ENCODE measurements around the gene LAMB1. TPM values are rescaled to one million over a fixed set of nuclear protein-coding genes. Genes with fewer than 3 reads are reported as not detected.

Gene LAMB1
- total RNA-seq, 1 experiment from 2014 or later: 32.0 TPM

DNA sequence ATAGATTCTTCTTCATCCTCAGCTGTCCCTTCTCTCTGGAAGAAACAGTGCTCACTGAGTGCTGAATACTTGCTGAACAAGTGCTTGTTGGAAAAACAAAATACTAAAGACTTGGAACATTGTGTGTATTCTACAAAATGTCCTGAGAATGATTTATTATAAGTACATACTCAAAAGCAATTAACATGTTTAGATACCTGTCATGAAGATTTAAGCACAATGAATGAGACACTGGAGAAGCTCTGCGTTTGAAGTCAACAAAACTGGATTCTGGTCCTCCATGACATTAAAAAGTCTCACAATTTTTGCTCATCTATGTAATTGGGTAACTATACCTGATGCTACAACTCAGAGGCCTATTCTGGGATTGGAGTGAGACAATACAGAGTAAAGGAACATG, 34.8 kb upstream of the LAMB1 start:
- Histone ChIP-seq H4K20me1 (ENCODE audit: insufficient read depth) (no peaks in the 10 kb centered on the region), H3K4me3 (replicated peaks in 1 of 2; ENCODE audit: low read depth in 1 of 2, low read length in 2 of 2) (no peak overlapping the region), H3K4me1 (ENCODE audit: control insufficient read depth in 1 of 2, insufficient read depth in 2 of 2, low read length in 2 of 2) (no peaks in the 10 kb centered on the region), H3K4me2 (ENCODE audit: low read length) (no peak overlapping the region), H3K27ac (ENCODE audit: low read depth, low read length) (no peak overlapping the region), H2AFZ (ENCODE audit: low read depth, low read length, poor library complexity, severe bottlenecking) (no peak overlapping the region), H3K9me2 (ENCODE audit: insufficient read depth) (no peaks in the 10 kb centered on the region), H3K79me2 (ENCODE audit: insufficient read depth, low read length) (no peaks in the 10 kb centered on the region), H3K9me3 (ENCODE audit: control insufficient read depth in 1 of 2, insufficient read depth in 1 of 2, low read depth in 1 of 2, low read length in 2 of 2) (no peaks in the 10 kb centered on the region), H3K36me3 (ENCODE audit: control insufficient read depth in 1 of 2, insufficient read depth in 2 of 2, low read length in 2 of 2) (no peaks in the 10 kb centered on the region), H3K27me3 (ENCODE audit: insufficient read depth, low read length) (no peaks in the 10 kb centered on the region), H3K9ac (ENCODE audit: low read length) (no peak overlapping the region)
- DNase-seq (ENCODE audit: low read depth, low spot score) (no peak), ATAC-seq (no peak)
- ChIA-PET CTCF (no interaction called here), RAD21 (ENCODE audit: low non-redundant PET in 1 of 2, low total read pairs in 2 of 2, uncharacterized antibody in 2 of 2, unreplicated experiment in 2 of 2) (no interaction called here), POLR2A (no interaction called here)
- intact Hi-C loops (cut with micrococcal nuclease): no loop called here
- TF ChIP-seq ZNF274 (IDR thresholded peaks at IDR 0.05; ENCODE audit: low read depth, low read length) (no peak), EGR1 (IDR thresholded peaks at IDR 0.05; ENCODE audit: low read depth) (no peak), ELF1 (IDR thresholded peaks at IDR 0.05; ENCODE audit: borderline replicate concordance, low read depth) (no peak), TCF7L2 (IDR thresholded peaks at IDR 0.05; ENCODE audit: borderline replicate concordance, extremely low read depth, insufficient read depth, insufficient read length) (no peak)
- BruUV-seq (replicated peaks): no TSS peak

DNA sequence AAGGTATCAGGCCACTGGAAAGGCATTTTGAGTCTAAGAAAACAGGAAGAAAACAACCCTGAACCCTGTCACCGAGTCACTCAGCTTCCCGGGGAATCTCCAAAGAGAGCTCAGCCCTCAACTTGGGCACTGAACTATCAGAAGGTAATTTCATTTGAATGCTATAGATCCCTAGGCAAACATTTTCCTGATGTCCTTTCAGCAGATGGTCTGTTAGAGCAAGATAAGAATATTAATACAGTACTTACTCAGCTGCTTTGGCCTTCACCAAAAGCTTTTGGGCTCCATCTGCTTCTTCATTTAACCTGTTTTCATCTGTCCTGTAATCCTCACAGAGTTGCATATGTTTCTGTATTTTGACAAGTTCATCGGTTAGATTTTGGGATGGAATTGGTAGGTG, 34.2 kb upstream of the LAMB1 start:
- intact Hi-C loops (cut with micrococcal nuclease): no loop called here
- H3K9me3 ChIP-seq (ENCODE audit: control insufficient read depth in 1 of 2, insufficient read depth in 1 of 2, low read depth in 1 of 2, low read length in 2 of 2): no peaks in the 10 kb centered on the region
- TF ChIP-seq SIN3A (IDR thresholded peaks at IDR 0.05; ENCODE audit: low read depth) (no peak), RAD21 (IDR thresholded peaks at IDR 0.05; ENCODE audit: low read depth) (no peak), CBX3 (IDR thresholded peaks at IDR 0.05; ENCODE audit: low read depth) (no peak), EGR1 (IDR thresholded peaks at IDR 0.05; ENCODE audit: low read depth) (no peak), YY1 (IDR thresholded peaks at IDR 0.05; ENCODE audit: extremely low read depth, insufficient replicate concordance, low read depth, low read length) (no peak), ELF1 (IDR thresholded peaks at IDR 0.05; ENCODE audit: borderline replicate concordance, low read depth) (no peak), ZNF274 (IDR thresholded peaks at IDR 0.05; ENCODE audit: low read depth, low read length) (no peak), POLR2A (IDR thresholded peaks at IDR 0.05; ENCODE audit: borderline replicate concordance, extremely low read depth, insufficient read depth, insufficient read length) (no peak), SP1 (IDR thresholded peaks at IDR 0.05; ENCODE audit: low read depth) (no peak), JUND (IDR thresholded peaks at IDR 0.05) (no peak), FOSL1 (IDR thresholded peaks at IDR 0.05; ENCODE audit: low read depth) (no peak), CEBPB (IDR thresholded peaks at IDR 0.05; ENCODE audit: low read depth) (no peak), EZH2 (IDR thresholded peaks at IDR 0.05) (no peak), POLR2AphosphoS5 (IDR thresholded peaks at IDR 0.05; ENCODE audit: low read depth, low read length) (no peak), TCF7L2 (IDR thresholded peaks at IDR 0.05; ENCODE audit: borderline replicate concordance, extremely low read depth, insufficient read depth, insufficient read length) (no peak), EZH2phosphoT487 (IDR thresholded peaks at IDR 0.05; ENCODE audit: borderline replicate concordance) (no peak)
- TF ChIP-seq, protein P1, sequence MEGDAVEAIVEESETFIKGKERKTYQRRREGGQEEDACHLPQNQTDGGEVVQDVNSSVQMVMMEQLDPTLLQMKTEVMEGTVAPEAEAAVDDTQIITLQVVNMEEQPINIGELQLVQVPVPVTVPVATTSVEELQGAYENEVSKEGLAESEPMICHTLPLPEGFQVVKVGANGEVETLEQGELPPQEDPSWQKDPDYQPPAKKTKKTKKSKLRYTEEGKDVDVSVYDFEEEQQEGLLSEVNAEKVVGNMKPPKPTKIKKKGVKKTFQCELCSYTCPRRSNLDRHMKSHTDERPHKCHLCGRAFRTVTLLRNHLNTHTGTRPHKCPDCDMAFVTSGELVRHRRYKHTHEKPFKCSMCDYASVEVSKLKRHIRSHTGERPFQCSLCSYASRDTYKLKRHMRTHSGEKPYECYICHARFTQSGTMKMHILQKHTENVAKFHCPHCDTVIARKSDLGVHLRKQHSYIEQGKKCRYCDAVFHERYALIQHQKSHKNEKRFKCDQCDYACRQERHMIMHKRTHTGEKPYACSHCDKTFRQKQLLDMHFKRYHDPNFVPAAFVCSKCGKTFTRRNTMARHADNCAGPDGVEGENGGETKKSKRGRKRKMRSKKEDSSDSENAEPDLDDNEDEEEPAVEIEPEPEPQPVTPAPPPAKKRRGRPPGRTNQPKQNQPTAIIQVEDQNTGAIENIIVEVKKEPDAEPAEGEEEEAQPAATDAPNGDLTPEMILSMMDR (IDR thresholded peaks at IDR 0.05 in 2 of 3, conservative IDR thresholded peaks at IDR 0.05 in 1 of 3; ENCODE audit: borderline replicate concordance in 1 of 3, insufficient read depth in 1 of 3, low read depth in 2 of 3, low read length in 2 of 3): no peak
- TF ChIP-seq, protein P2, sequence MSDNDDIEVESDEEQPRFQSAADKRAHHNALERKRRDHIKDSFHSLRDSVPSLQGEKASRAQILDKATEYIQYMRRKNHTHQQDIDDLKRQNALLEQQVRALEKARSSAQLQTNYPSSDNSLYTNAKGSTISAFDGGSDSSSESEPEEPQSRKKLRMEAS (IDR thresholded peaks at IDR 0.05): no peak
- no peak for ATAC-seq
- ChIA-PET RAD21 (ENCODE audit: low non-redundant PET in 1 of 2, low total read pairs in 2 of 2, uncharacterized antibody in 2 of 2, unreplicated experiment in 2 of 2) (no interaction called here), POLR2A (no interaction called here), CTCF (no interaction called here)
- no peak for DNase-seq (ENCODE audit: low read depth, low spot score)
- no peaks in the 10 kb centered on the region for H3K36me3 ChIP-seq (ENCODE audit: control insufficient read depth in 1 of 2, insufficient read depth in 2 of 2, low read length in 2 of 2)
- no peaks in the 10 kb centered on the region for H3K4me1 ChIP-seq (ENCODE audit: control insufficient read depth in 1 of 2, insufficient read depth in 2 of 2, low read length in 2 of 2)
- no peaks in the 10 kb centered on the region for H3K79me2 ChIP-seq (ENCODE audit: insufficient read depth, low read length)
- no peaks in the 10 kb centered on the region for H3K9me2 ChIP-seq (ENCODE audit: insufficient read depth)
- H4K20me1 ChIP-seq (ENCODE audit: insufficient read depth): no peaks in the 10 kb centered on the region
- H3K27ac ChIP-seq (ENCODE audit: low read depth, low read length): no peak overlapping the region
- H3K27me3 ChIP-seq (ENCODE audit: insufficient read depth, low read length): no peaks in the 10 kb centered on the region
- BruUV-seq (replicated peaks): no TSS peak
- H3K9ac ChIP-seq (ENCODE audit: low read length): no peak overlapping the region
- H3K4me2 ChIP-seq (ENCODE audit: low read length): no peak overlapping the region
- H3K4me3 ChIP-seq (replicated peaks in 1 of 2; ENCODE audit: low read depth in 1 of 2, low read length in 2 of 2): no peak overlapping the region
- H2AFZ ChIP-seq (ENCODE audit: low read depth, low read length, poor library complexity, severe bottlenecking): no peak overlapping the region

All from HCT116 (cell line).